ENCODE measurements around the gene TCEA2. TPM values are rescaled to one million over a fixed set of nuclear protein-coding genes. Genes with fewer than 3 reads are reported as not detected.

The TCEA2 gene
- total and polyA plus RNA-seq, 2 of the 13 experiments (the other 11 are each of a cell fraction or from before 2014, with no cell fraction given): 28.1 to 33.7 TPM

DNA sequence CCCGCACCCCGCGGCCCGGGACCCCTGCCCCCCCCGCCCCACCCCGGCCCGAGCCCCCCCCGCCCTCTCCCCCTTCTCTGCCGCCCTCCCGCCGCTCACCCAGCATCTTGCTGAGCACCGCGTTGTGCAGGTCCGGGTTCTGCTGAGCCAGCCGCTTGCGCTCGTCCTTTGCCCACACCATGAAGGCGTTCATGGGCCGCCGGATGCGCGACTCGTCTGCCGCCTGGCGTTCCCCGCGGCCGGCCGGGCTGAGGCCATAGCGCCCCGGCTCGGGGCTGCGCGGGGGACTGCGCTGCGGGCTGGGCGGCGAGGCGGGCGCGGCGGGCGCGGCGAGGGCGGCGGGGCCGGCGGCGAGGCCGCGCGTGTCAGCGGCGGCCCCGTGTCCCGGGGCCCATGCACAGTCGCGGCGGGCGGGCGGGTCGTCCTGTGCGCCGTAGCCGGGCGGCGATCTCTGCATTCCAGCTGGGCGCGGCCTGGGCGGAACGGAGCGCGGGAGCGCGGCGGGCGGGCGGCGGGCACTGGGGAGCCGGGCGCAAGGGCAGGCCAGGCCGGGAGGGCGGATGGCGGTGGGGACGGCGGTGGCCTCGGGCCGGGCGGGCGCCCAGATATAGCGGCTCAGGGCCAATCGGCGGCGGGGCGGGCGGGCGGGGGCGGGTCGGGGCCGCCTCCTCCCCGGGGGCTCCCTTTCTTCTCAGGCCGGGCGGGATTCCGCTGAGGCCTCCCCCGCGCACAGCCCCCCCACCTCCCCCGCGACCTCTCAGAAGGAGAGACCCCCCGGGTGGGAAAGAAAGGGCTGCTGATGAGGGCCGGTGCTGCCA, 13.7 kb upstream of the TCEA2 start, which contains the start of gene SOX18 (continued):
- TF ChIP-seq ZNF549 (CRISPR knock-in tag; IDR thresholded peaks at IDR 0.05): no peak
- 0 out of 2 replicates have a peak, but pooled peaks have one; percentile 7 for TF ChIP-seq ZSCAN25 (CRISPR knock-in tag; IDR thresholded peaks at IDR 0.05)
- no peak for TF ChIP-seq XRCC5 (optimal IDR thresholded peaks at IDR 0.05; ENCODE audit: low read length)
- no peak for TF ChIP-seq MXI1 (IDR thresholded peaks at IDR 0.05; ENCODE audit: borderline replicate concordance, low read depth, low read length)
- TF ChIP-seq, protein P1, sequence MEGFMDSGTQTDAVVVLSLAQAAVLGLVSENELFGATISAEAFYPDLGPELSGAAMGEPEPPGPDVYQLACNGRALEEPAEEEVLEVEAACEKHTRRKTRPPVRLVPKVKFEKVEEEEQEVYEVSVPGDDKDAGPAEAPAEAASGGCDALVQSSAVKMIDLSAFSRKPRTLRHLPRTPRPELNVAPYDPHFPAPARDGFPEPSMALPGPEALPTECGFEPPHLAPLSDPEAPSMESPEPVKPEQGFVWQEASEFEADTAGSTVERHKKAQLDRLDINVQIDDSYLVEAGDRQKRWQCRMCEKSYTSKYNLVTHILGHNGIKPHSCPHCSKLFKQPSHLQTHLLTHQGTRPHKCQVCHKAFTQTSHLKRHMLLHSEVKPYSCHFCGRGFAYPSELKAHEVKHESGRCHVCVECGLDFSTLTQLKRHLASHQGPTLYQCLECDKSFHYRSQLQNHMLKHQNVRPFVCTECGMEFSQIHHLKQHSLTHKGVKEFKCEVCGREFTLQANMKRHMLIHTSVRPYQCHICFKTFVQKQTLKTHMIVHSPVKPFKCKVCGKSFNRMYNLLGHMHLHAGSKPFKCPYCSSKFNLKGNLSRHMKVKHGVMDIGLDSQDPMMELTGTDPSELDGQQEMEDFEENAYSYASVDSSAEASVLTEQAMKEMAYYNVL (CRISPR knock-in tag; IDR thresholded peaks at IDR 0.05; ENCODE audit: borderline replicate concordance): no peak
- no peak for TF ChIP-seq TOE1 (CRISPR knock-in tag; IDR thresholded peaks at IDR 0.05)
- TF ChIP-seq, protein P2, sequence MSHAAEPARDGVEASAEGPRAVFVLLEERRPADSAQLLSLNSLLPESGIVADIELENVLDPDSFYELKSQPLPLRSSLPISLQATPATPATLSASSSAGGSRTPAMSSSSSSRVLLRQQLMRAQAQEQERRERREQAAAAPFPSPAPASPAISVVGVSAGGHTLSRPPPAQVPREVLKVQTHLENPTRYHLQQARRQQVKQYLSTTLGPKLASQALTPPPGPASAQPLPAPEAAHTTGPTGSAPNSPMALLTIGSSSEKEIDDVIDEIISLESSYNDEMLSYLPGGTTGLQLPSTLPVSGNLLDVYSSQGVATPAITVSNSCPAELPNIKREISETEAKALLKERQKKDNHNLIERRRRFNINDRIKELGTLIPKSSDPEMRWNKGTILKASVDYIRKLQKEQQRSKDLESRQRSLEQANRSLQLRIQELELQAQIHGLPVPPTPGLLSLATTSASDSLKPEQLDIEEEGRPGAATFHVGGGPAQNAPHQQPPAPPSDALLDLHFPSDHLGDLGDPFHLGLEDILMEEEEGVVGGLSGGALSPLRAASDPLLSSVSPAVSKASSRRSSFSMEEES (CRISPR knock-in tag; IDR thresholded peaks at IDR 0.05): no peak
- no peak for TF ChIP-seq TEAD3 (CRISPR knock-in tag; optimal IDR thresholded peaks at IDR 0.05; ENCODE audit: borderline replicate concordance)
- TF ChIP-seq, protein P3, sequence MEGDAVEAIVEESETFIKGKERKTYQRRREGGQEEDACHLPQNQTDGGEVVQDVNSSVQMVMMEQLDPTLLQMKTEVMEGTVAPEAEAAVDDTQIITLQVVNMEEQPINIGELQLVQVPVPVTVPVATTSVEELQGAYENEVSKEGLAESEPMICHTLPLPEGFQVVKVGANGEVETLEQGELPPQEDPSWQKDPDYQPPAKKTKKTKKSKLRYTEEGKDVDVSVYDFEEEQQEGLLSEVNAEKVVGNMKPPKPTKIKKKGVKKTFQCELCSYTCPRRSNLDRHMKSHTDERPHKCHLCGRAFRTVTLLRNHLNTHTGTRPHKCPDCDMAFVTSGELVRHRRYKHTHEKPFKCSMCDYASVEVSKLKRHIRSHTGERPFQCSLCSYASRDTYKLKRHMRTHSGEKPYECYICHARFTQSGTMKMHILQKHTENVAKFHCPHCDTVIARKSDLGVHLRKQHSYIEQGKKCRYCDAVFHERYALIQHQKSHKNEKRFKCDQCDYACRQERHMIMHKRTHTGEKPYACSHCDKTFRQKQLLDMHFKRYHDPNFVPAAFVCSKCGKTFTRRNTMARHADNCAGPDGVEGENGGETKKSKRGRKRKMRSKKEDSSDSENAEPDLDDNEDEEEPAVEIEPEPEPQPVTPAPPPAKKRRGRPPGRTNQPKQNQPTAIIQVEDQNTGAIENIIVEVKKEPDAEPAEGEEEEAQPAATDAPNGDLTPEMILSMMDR (CRISPR knock-in tag; IDR thresholded peaks at IDR 0.05): peak; percentile 60
- peak; percentile 53; the same call in 1 of the 2 replicates for TF ChIP-seq KDM2A (CRISPR knock-in tag; IDR thresholded peaks at IDR 0.05; ENCODE audit: borderline replicate concordance, low read depth)
- TF ChIP-seq KDM1A (CRISPR knock-in tag; IDR thresholded peaks at IDR 0.05): no peak
- no peak for TF ChIP-seq SRSF4 (IDR thresholded peaks at IDR 0.05; ENCODE audit: low read depth, low read length, poor library complexity, severe bottlenecking)
- TF ChIP-seq ZNF12 (CRISPR knock-in tag; IDR thresholded peaks at IDR 0.05): no peak
- TF ChIP-seq, protein P4, sequence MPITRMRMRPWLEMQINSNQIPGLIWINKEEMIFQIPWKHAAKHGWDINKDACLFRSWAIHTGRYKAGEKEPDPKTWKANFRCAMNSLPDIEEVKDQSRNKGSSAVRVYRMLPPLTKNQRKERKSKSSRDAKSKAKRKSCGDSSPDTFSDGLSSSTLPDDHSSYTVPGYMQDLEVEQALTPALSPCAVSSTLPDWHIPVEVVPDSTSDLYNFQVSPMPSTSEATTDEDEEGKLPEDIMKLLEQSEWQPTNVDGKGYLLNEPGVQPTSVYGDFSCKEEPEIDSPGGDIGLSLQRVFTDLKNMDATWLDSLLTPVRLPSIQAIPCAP (CRISPR knock-in tag; IDR thresholded peaks at IDR 0.05; ENCODE audit: low read depth): no peak
- TF ChIP-seq, protein P5, sequence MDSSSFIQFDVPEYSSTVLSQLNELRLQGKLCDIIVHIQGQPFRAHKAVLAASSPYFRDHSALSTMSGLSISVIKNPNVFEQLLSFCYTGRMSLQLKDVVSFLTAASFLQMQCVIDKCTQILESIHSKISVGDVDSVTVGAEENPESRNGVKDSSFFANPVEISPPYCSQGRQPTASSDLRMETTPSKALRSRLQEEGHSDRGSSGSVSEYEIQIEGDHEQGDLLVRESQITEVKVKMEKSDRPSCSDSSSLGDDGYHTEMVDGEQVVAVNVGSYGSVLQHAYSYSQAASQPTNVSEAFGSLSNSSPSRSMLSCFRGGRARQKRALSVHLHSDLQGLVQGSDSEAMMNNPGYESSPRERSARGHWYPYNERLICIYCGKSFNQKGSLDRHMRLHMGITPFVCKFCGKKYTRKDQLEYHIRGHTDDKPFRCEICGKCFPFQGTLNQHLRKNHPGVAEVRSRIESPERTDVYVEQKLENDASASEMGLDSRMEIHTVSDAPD (CRISPR knock-in tag; IDR thresholded peaks at IDR 0.05): no peak
- TF ChIP-seq AHR (CRISPR knock-in tag; IDR thresholded peaks at IDR 0.05): 0 out of 2 replicates have a peak, but pooled peaks have one; percentile 14
- TF ChIP-seq ZNF879 (CRISPR knock-in tag; IDR thresholded peaks at IDR 0.05): no peak
- TF ChIP-seq NFYB (CRISPR knock-in tag; IDR thresholded peaks at IDR 0.05): no peak
- no peak for TF ChIP-seq ZNF251 (CRISPR knock-in tag; IDR thresholded peaks at IDR 0.05)
- no peak for TF ChIP-seq ZNF619 (CRISPR knock-in tag; IDR thresholded peaks at IDR 0.05)
- TF ChIP-seq, protein P6, sequence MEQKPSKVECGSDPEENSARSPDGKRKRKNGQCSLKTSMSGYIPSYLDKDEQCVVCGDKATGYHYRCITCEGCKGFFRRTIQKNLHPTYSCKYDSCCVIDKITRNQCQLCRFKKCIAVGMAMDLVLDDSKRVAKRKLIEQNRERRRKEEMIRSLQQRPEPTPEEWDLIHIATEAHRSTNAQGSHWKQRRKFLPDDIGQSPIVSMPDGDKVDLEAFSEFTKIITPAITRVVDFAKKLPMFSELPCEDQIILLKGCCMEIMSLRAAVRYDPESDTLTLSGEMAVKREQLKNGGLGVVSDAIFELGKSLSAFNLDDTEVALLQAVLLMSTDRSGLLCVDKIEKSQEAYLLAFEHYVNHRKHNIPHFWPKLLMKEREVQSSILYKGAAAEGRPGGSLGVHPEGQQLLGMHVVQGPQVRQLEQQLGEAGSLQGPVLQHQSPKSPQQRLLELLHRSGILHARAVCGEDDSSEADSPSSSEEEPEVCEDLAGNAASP (CRISPR knock-in tag; IDR thresholded peaks at IDR 0.05; ENCODE audit: borderline replicate concordance): no peak
